Measurements from ENCODE around the gene CHST11.
"Not testable (repeated sequence)": the region's sequence is repeated elsewhere in the genome, so short reads cannot be mapped to it uniquely, and the experiment has no call there.

- not testable (repeated sequence) for TF ChIP-seq CTCF (IDR thresholded peaks at IDR 0.05; ENCODE audit: insufficient read depth, low read length, poor library complexity, severe bottlenecking); EZH2phosphoT487 (conservative IDR thresholded peaks at IDR 0.05; ENCODE audit: low read length)
These were observed 156.6 kb downstream of the CHST11 start for GRCh38 chr12:104613372-104613771.
